Activated naive CD8-positive, alpha-beta T cell treated with anti-CD3 and anti-CD28 coated beads, Interleukin-2, amount 50 U/mL, for 16 hours (primary cell): ENCODE data around the gene CBLIF.
"Not testable (repeated sequence)": the region's sequence is repeated elsewhere in the genome, so short reads cannot be mapped to it uniquely, and the experiment has no call there.

Experiments
- DNase-seq: peaks from one replicate; pipeline ENCODE4 v3.0.0-alpha.2; 2020; ENCODE audit warnings: low read depth, low spot score

Gene CBLIF

GRCh38 chr11:59794417-59794816 lies 50.9 kb downstream of the CBLIF start:
- no peak for DNase-seq

GRCh38 chr11:59792507-59792906 lies 52.8 kb downstream of the CBLIF start:
- no peak for DNase-seq

DNA sequence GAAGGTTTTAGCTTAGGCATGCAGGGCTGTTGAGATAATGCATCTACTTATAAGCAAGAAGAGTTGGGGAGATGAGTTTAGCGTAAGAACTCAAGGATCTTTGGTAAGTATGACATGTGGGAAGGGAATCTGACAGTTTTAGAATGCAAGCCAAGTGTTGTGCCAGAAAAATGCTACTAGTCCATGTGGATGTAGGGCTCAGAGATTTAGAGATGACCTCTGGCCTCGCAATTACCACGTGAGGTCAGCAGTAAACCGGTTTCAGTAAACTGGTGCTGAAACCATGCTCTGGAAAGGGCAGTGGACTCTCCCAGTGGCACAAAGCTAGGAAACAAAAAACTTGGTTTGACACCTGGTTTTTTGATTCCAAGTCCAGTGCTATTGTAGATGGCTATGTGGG lies 53.7 kb downstream of the CBLIF start:
- DNase-seq = no peak

GRCh38 chr11:59787816-59788215 lies 57.5 kb downstream of the CBLIF start:
- no peak for DNase-seq

DNA sequence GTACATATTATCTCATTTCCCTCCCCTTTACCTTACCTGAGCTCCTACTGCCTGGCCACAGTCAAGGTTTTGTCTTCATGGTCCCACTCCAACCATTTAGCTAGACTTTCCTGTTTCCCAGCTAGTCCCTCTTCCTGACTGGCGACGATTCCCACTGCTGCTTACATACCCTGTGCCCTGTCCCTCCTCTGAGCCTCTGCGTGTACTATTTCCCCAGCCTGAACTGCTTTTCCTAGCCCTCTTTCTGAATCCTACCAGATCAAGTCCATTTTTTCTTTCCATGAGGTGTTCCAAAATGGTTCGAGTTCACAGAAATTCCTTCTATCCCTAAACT lies 58.1 kb downstream of the CBLIF start:
- DNase-seq = no peak

DNA sequence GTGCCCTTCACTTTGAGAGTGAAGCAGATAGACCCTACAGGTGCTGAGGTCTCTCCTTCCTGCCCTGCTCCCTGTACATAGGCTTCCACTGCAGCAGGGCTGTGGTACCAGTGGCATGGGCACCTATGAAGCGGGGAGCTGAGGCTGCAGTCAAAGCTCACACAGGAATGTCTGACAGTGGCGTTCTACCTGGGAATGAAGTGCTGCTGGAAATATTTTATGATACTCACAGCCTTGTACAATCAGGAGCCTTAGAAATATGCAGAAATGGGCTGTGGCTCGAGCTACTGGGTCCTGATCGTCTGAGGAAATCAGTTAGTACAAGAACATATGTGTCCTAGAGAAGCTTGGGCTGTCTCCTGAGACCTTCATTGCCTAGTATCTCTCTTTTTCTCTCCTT lies 59.5 kb downstream of the CBLIF start:
- no peak for DNase-seq

DNA sequence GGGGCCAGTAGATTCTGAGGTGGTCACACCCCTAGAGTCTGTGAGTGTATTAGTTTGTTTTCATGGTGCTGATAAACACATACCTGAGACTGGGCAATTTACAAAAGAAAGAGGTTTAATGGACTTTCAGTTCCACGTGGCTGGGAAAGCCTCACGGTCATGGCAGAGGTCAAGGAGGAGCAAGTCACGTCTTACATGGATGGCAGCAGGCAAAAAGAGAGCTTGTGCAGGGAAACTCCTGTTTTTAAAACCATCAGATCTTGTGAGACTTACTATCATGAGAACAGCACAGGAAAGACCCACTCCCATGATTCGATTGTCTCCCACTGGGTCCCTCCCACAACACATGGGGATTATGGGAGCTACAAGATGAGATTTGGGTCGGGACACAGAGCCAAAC lies 60.9 kb downstream of the CBLIF start:
- not testable (repeated sequence) for DNase-seq

GRCh38 chr11:59783632-59784090 lies 61.6 kb downstream of the CBLIF start:
- no peak for DNase-seq

GRCh38 chr11:59782080-59782479 lies 63.2 kb downstream of the CBLIF start:
- no peak for DNase-seq

GRCh38 chr11:59779487-59779886 lies 65.8 kb downstream of the CBLIF start:
- DNase-seq = no peak
